Stimulated activated effector memory CD8-positive, alpha-beta T cell treated with anti-CD3 and anti-CD28 coated beads, Interleukin-12 subunit alpha, Interleukin-12 subunit beta, amount 100 ng/mL, for 72 hours (primary cell): ENCODE results near the gene SNX4.
A peak's percentile ranks its signal among the peaks of the same experiment; 100 is the strongest.
"Not testable (repeated sequence)": the region's sequence is repeated elsewhere in the genome, so short reads cannot be mapped to it uniquely, and the experiment has no call there.

ENCODE experiments used
- ATAC-seq: fragments of 150-1000 bp; cut with Tn5 transposase; 2 replicates; pipeline ENCODE4 v1.10.0; 2021
- DNase-seq, 2 donors: peaks; one replicate each; pipeline ENCODE4 v3.0.0; 2021 to 2022; ENCODE audit warnings: low spot score in 2 of 2
- H3K27ac Mint-ChIP-seq: one replicate; pipeline ENCODE4 v1.8.0; 2022; ENCODE audit warnings: mild to moderate bottlenecking, mixed read lengths
- H3K36me3 Mint-ChIP-seq: one replicate; pipeline ENCODE4 v1.8.0; 2022; ENCODE audit warnings: mild to moderate bottlenecking, mixed read lengths
- H3K4me1 Mint-ChIP-seq: one replicate; pipeline ENCODE4 v1.8.0; 2022; ENCODE audit warnings: mixed read lengths
- H3K4me3 Mint-ChIP-seq: one replicate; pipeline ENCODE4 v1.8.0; 2022; ENCODE audit warnings: mild to moderate bottlenecking, mixed read lengths
- H3K9me3 Mint-ChIP-seq: one replicate; pipeline ENCODE4 v1.8.0; 2022; ENCODE audit warnings: mixed read lengths

Gene SNX4

DNA sequence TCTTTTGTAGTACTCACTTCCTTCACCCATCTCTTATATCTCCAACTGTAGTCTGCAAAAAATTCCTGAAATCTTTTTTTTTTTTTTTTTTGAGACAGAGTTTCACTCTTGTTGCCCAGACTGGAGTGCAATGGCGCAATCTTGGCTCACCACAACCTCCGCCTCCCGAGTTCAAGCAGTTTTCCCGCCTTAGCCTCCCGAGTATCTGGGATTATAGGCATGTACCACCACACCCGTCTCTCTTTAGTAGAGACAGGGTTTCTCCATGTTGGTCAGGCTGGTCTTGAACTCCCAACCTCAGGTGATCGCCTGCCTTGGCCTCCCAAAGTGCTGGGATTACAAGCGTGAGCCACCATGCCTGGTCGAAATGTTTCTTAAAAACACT is 38.6 kb downstream of the SNX4 start:
- not testable (repeated sequence) for H3K27ac Mint-ChIP-seq, DNase-seq, ATAC-seq, H3K9me3 Mint-ChIP-seq, H3K4me3 Mint-ChIP-seq, H3K4me1 Mint-ChIP-seq
- peaks cover 32% of the 10 kb centered on the region for H3K36me3 Mint-ChIP-seq

- Mint-ChIP-seq H3K4me1 (no peaks in the 10 kb centered on the region), H3K9me3 (no peaks in the 10 kb centered on the region), H3K4me3 (no peak overlapping the region), H3K27ac (no peak overlapping the region), H3K36me3 (peaks cover 32% of the 10 kb centered on the region)
- DNase-seq (no peak), ATAC-seq (no peak)
These were observed 39.2 kb downstream of the SNX4 start for GRCh38 chr3:125480656-125481374.

DNA sequence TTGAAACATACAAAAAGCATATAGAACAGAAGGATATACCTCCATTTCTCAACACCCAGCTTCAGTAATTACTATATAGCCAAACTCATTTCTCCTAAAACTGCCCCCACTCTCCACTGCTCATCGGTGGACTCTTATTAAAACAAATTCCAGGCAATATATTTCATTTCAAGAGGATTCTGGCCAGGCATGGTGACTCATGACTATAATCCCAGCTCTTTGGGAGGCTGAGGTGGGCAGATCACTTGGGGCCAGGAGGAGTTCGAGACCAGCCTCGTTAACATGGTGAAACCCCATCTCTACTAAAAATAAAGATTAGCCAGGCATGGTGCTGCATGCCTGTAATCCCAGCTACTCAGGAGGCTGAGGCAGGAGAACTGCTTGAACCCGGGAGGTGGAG is 40.9 kb downstream of the SNX4 start:
- Mint-ChIP-seq H3K36me3 (peaks cover 43% of the 10 kb centered on the region), H3K4me1 (no peaks in the 10 kb centered on the region), H3K4me3 (no peak overlapping the region), H3K9me3 (no peaks in the 10 kb centered on the region), H3K27ac (no peak overlapping the region)
- no peak for ATAC-seq
- DNase-seq: no peak

DNA sequence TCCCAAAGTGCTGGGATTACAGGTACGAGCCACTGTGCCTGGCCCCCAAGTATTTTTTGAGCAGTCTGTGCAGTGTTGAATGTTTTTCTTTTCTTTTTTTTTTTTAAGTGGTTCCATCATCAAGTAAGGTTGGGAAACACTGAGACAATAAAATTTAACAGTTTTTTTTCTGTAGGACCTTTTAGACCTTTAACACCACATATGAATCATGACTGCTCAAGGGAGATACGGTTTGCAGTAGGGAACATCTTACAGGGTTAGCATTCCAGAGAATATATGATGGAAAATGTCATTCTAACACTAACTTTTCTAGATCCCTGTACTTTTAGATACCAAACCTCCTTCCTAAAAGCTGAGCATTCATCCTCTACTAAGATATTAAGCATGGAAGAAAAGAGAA is 41.7 kb downstream of the SNX4 start:
- H3K4me3 Mint-ChIP-seq: no peak overlapping the region
- no peak overlapping the region for H3K27ac Mint-ChIP-seq
- no peaks in the 10 kb centered on the region for H3K9me3 Mint-ChIP-seq
- peaks cover 46% of the 10 kb centered on the region for H3K36me3 Mint-ChIP-seq
- DNase-seq: no peak
- H3K4me1 Mint-ChIP-seq: no peaks in the 10 kb centered on the region
- no peak for ATAC-seq

DNA sequence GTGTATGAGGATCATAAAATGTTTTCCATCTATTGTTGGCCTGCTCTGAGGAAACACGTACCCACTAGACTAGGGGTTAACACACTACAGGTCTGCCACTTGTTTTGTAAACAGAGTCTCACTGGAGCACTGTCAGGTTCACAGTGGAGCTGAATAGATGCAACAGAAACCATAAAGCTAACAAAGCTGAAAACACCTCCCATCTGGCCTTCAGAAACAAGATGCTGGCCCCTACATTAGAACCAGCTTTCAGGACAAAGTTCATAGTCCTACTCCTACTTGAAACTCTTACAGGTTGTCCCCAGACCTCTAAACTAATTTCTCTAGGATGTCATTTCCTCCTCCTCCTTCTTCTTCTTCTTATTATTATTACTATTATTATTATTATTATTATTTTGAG is 42.3 kb downstream of the SNX4 start:
- Mint-ChIP-seq H3K27ac (no peak overlapping the region), H3K4me1 (no peaks in the 10 kb centered on the region), H3K36me3 (peaks cover 51% of the 10 kb centered on the region), H3K4me3 (no peak overlapping the region), H3K9me3 (no peaks in the 10 kb centered on the region)
- ATAC-seq (no peak), DNase-seq (no peak)

- DNase-seq (no peak), ATAC-seq (no peak)
- no peaks in the 10 kb centered on the region for H3K4me1 Mint-ChIP-seq
- no peak overlapping the region for H3K4me3 Mint-ChIP-seq
- no peak overlapping the region for H3K27ac Mint-ChIP-seq
- no peaks in the 10 kb centered on the region for H3K9me3 Mint-ChIP-seq
- H3K36me3 Mint-ChIP-seq: peaks cover 100% of the 10 kb centered on the region
These were observed 49.3 kb downstream of the SNX4 start for GRCh38 chr3:125470671-125471070.

DNA sequence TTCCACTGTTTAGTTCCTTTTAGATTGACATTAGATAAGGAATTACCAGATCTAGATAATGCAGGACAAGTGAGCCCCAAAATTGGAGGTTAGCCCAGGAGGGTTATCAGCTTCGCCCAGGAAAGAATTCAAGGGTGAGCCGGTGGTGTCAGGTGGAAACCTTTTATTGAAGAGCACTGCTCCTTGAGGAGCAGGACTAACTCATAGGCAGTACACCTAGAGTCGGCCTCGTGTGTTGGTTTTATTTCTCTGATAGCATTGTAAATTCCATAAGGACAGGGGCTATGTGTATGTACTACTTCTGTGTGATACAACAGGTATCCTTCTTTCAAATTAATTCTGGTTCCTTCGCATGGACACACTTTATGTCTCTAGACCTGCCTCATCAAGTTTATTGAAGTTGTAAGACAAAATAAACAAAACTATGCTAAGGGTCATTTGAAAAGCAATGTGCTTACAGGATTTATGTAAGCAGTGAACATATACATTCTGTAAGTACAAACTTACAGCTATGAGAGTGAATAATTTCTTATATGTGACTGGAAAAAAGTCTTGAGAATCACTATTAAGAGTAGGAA is 57.2 kb downstream of the SNX4 start:
- DNase-seq (no peak), ATAC-seq (no peak)
- H3K36me3 Mint-ChIP-seq: peaks cover 99% of the 10 kb centered on the region
- H3K27ac Mint-ChIP-seq: peak overlapping the region; percentile 52
- H3K4me1 Mint-ChIP-seq: no peaks in the 10 kb centered on the region
- no peaks in the 10 kb centered on the region for H3K9me3 Mint-ChIP-seq
- H3K4me3 Mint-ChIP-seq: no peak overlapping the region

GRCh38 chr3:125461896-125462295 is 58.1 kb downstream of the SNX4 start:
- no peak overlapping the region for H3K4me3 Mint-ChIP-seq
- ATAC-seq (no peak), DNase-seq (no peak)
- no peaks in the 10 kb centered on the region for H3K4me1 Mint-ChIP-seq
- peak overlapping the region; percentile 52 for H3K27ac Mint-ChIP-seq
- peaks cover 99% of the 10 kb centered on the region for H3K36me3 Mint-ChIP-seq
- no peaks in the 10 kb centered on the region for H3K9me3 Mint-ChIP-seq

GRCh38 chr3:125460233-125460632 is 59.8 kb downstream of the SNX4 start:
- ATAC-seq (no peak), DNase-seq (no peak)
- H3K36me3 Mint-ChIP-seq: peaks cover 99% of the 10 kb centered on the region
- no peak overlapping the region for H3K27ac Mint-ChIP-seq
- no peaks in the 10 kb centered on the region for H3K4me1 Mint-ChIP-seq
- H3K4me3 Mint-ChIP-seq: no peak overlapping the region
- no peaks in the 10 kb centered on the region for H3K9me3 Mint-ChIP-seq

GRCh38 chr3:125443923-125444322 is 76.1 kb downstream of the SNX4 start:
- ATAC-seq (no peak), DNase-seq (no peak)
- Mint-ChIP-seq H3K4me3 (no peak overlapping the region), H3K9me3 (no peaks in the 10 kb centered on the region), H3K4me1 (no peaks in the 10 kb centered on the region), H3K27ac (no peak overlapping the region), H3K36me3 (peaks cover 42% of the 10 kb centered on the region)

- Mint-ChIP-seq H3K4me3 (no peak overlapping the region), H3K9me3 (no peaks in the 10 kb centered on the region), H3K27ac (no peak overlapping the region), H3K36me3 (peaks cover 27% of the 10 kb centered on the region), H3K4me1 (no peaks in the 10 kb centered on the region)
- ATAC-seq: no peak
- DNase-seq: no peak
These were observed 77.5 kb downstream of the SNX4 start for GRCh38 chr3:125442506-125442905.

DNA sequence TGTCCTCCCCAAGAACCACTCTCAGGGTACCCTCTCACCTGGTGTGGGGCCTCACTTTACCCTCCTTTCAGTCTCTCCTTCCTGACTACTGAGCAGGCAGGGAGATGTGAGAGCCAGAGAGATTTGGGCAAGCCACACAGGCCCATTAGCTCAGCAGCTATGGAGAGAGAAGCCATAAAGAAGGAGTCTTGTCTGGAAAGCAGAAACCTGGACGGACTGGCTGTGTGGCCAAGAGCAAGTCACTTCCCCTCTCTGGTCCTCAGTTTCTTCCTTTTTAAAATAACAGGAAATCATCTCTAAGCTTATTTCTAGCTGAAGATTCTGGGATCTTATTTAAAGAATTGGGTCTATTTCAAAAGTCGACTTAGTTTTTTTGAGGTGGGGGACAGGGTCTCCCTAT is 79.0 kb downstream of the SNX4 start:
- Mint-ChIP-seq H3K27ac (no peak overlapping the region), H3K36me3 (peaks cover 12% of the 10 kb centered on the region), H3K9me3 (no peaks in the 10 kb centered on the region), H3K4me3 (no peak overlapping the region), H3K4me1 (no peaks in the 10 kb centered on the region)
- ATAC-seq (no peak), DNase-seq (no peak)

DNA sequence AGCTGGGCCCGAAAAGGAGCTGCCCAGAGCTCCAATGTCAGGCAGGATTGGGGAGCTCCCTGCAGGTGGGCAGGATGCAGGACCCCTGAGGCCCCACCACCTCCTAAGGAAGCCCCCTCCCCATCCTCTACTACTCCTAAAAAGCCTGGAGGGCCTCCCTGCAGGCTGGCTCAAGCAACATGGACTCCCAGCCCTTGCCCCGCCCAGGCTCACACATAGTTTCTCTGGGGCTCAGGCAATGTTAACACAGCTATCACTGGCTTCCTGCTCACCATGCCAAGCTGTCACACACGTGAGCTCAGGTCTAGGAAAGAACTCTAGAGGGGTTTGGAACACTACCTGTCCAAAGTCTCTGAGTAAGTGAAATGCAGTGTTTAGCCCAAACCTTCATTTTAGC is 79.4 kb downstream of the SNX4 start:
- Mint-ChIP-seq H3K27ac (no peak overlapping the region), H3K9me3 (no peaks in the 10 kb centered on the region), H3K36me3 (peaks cover 8% of the 10 kb centered on the region), H3K4me1 (no peaks in the 10 kb centered on the region), H3K4me3 (no peak overlapping the region)
- ATAC-seq (no peak), DNase-seq (no peak)

GRCh38 chr3:125437631-125438435 is 82.2 kb downstream of the SNX4 start:
- ATAC-seq (no peak), DNase-seq (peak; percentile 49 to 78)
- no peak overlapping the region for H3K27ac Mint-ChIP-seq
- peaks cover 8% of the 10 kb centered on the region for H3K4me1 Mint-ChIP-seq
- H3K9me3 Mint-ChIP-seq: no peaks in the 10 kb centered on the region
- peaks cover 5% of the 10 kb centered on the region for H3K36me3 Mint-ChIP-seq
- H3K4me3 Mint-ChIP-seq: no peak overlapping the region

- DNase-seq (no peak), ATAC-seq (no peak)
- Mint-ChIP-seq H3K4me3 (no peak overlapping the region), H3K4me1 (peaks cover 8% of the 10 kb centered on the region), H3K27ac (no peak overlapping the region), H3K9me3 (no peaks in the 10 kb centered on the region), H3K36me3 (no peaks in the 10 kb centered on the region)
These were observed 83.1 kb downstream of the SNX4 start for GRCh38 chr3:125436921-125437320.

GRCh38 chr3:125435231-125435630 is 84.8 kb downstream of the SNX4 start:
- Mint-ChIP-seq H3K27ac (peak overlapping the region; percentile 32), H3K36me3 (no peaks in the 10 kb centered on the region), H3K9me3 (no peaks in the 10 kb centered on the region), H3K4me1 (peaks cover 8% of the 10 kb centered on the region), H3K4me3 (no peak overlapping the region)
- ATAC-seq: no peak
- DNase-seq: no peak
